Adrenal gland (tissue), 12 donors: Measurements from ENCODE around the gene RIMS3. TPM values are rescaled to one million over a fixed set of nuclear protein-coding genes. Genes with fewer than 3 reads are reported as not detected.

Experiments used
- DNase-seq, 7 donors: peaks; one replicate each; pipeline ENCODE4 v3.0.0-alpha.2; 2019 to 2020
- H3K27ac ChIP-seq, 5 donors: fragments of 200-600 bp; sonication (generic) in 4 of 5; 1 replicate in 3 of 5; 2 replicates in 2 of 5; pipeline versions ENCODE4 v1.5.1 to v1.8.0; 2016 to 2020; ENCODE audit warnings: mild to moderate bottlenecking in 1 of 5
- H3K27me3 ChIP-seq: fragments of 200-600 bp; 2 replicates; pipeline ENCODE4 v1.8.0; 2021
- H3K36me3 ChIP-seq, 2 donors: fragments of 200-600 bp; replicated peaks in 1 of 2; 1 replicate in 1 of 2; 2 replicates in 1 of 2; pipeline versions ENCODE4 v1.5.1 to v1.8.0; 2018 to 2022
- H3K4me1 ChIP-seq, 2 donors: fragments of 200-600 bp; replicated peaks in 1 of 2; 1 replicate in 1 of 2; 2 replicates in 1 of 2; pipeline versions ENCODE4 v1.5.1 to v1.8.0; 2018 to 2021
- H3K4me3 ChIP-seq, 4 donors: fragments of 200-600 bp; sonication (generic) in 3 of 4; one replicate each; pipeline ENCODE4 v1.5.1; 2016 to 2018
- H3K9me3 ChIP-seq, 3 donors: fragments of 200-600 bp; sonication (generic) in 1 of 3; replicated peaks in 1 of 3; 1 replicate in 2 of 3; 2 replicates in 1 of 3; pipeline versions ENCODE4 v1.5.1 to v1.8.0; 2016 to 2021
- CTCF ChIP-seq, 6 experiments: fragments of 450-650 bp in 4 of 6; fragments of 200-600 bp in 2 of 6; sonication (generic) in 1 of 6; IDR thresholded peaks; 1 replicate in 5 of 6; 2 replicates in 1 of 6; pipeline versions ENCODE4 v1.5.1 to v1.8.0; 2016 to 2021; ENCODE audit warnings: antibody characterized with exemption in 6 of 6, mild to moderate bottlenecking in 2 of 6, moderate library complexity in 1 of 6
- POLR2A ChIP-seq, 2 donors: fragments of 450-650 bp; IDR thresholded peaks; one replicate each; pipeline ENCODE4 v1.6.1; 2017; ENCODE audit warnings: antibody characterized with exemption in 2 of 2, mild to moderate bottlenecking in 2 of 2, moderate library complexity in 1 of 2
- WGBS, 4 donors: extraction: QIAGEN DNeasy Blood & Tissue Kit in 2 of 4; methylation state at CpG; one replicate each; pipeline versions ENCODE4 v1.1.5 to v1.1.7; 2013 to 2017; 5-methylcytosine and 5-hydroxymethylcytosine counted together
- intact Hi-C, 2 donors: fragments of 100-400 bp; cut with DNase I; formaldehyde crosslinking; loops; one replicate each; pipeline versions ENCODE4 v1.14.1 to v1.15.0; 2022 to 2023
- polyA plus RNA-seq, 3 donors: library from polyadenylated mRNA; stranded (reverse); fragments of 200-250 nt in 2 of 3; fragments of 350-450 nt in 1 of 3; fragmentation: Illumina TruSeq in 1 of 3; extraction: RNeasy Lipid Tissue Mini Kit (QIAGEN cat#74804) in 1 of 3; gene quantifications; one replicate each; pipeline ENCODE4 v1.2.3, GENCODE V29; 2013 to 2014
- total RNA-seq, 9 donors: library from RNA; depleted of rRNA in 4 of 9; stranded (reverse); fragments of >200 nt in 4 of 9; fragments of 120-200 nt in 1 of 9; fragmentation: NEBNext Ultra II Directional in 1 of 9; extraction: Animal tissue kit (Norgen Biotek cat#: 25700) in 1 of 9; gene quantifications; one replicate each; pipeline versions ENCODE4 v1.1.0 to v1.2.4, GENCODE V29; 2013 to 2023
- donor health status: healthy with polysubstance abuse.
- donor health status: Bipolar disorder and iron deficiency.
- donor health status: DM: yes; HTN: yes; CAD: no.
- donor health status: DM: no; HTN: no; CAD: no.
- donor health status: DM: no; HTN: no; CAD: no.
- donor health status: DM: yes; HTN: yes; CAD: no.

RIMS3 gene
- total and polyA plus RNA-seq, 12 donors, result 0.84 to 10.3 (median 3.5) TPM

GRCh38 chr1:40652979-40653378 lies 12.5 kb downstream of the RIMS3 start:
- H3K4me1 ChIP-seq, result no peaks in the 10 kb centered on the region
- H3K36me3 ChIP-seq, result no peaks in the 10 kb centered on the region
- H3K27me3 ChIP-seq, result no peaks in the 10 kb centered on the region
- H3K9me3 ChIP-seq, result no peaks in the 10 kb centered on the region
- H3K27ac ChIP-seq, result no peak overlapping the region
- H3K4me3 ChIP-seq, result no peak overlapping the region
- no peak for DNase-seq
- intact Hi-C loops, result no loop called here
- no peak for TF ChIP-seq CTCF (IDR thresholded peaks at IDR 0.05)
- TF ChIP-seq POLR2A (IDR thresholded peaks at IDR 0.05), result no peak
- 88 to 97% (median 94%) methylated on average over 4 of the region's 4 CpGs for WGBS, 4 donors

- Histone ChIP-seq H3K27ac (no peak overlapping the region), H3K9me3 (no peaks in the 10 kb centered on the region), H3K4me1 (no peaks in the 10 kb centered on the region), H3K36me3 (no peaks in the 10 kb centered on the region), H3K27me3 (no peaks in the 10 kb centered on the region), H3K4me3 (no peak overlapping the region)
- intact Hi-C loops, result no loop called here
- DNase-seq, result no peak
- WGBS, 4 donors, result 75 to 83% (median 78%) methylated on average over 5 of the region's 5 CpGs
- TF ChIP-seq CTCF (IDR thresholded peaks at IDR 0.05), result no peak
- no peak for TF ChIP-seq POLR2A (IDR thresholded peaks at IDR 0.05)
Observed at GRCh38 chr1:40652468-40652867, 13.0 kb downstream of the RIMS3 start.

- H3K27ac ChIP-seq, result no peak overlapping the region
- H3K4me3 ChIP-seq, result no peak overlapping the region
- no peak for TF ChIP-seq POLR2A (IDR thresholded peaks at IDR 0.05)
- TF ChIP-seq CTCF (IDR thresholded peaks at IDR 0.05), result no peak
- 73 to 80% (median 78%) methylated on average over 17 of the region's 17 CpGs for WGBS, 4 donors
- H3K36me3 ChIP-seq, result no peaks in the 10 kb centered on the region
- no peaks in the 10 kb centered on the region for H3K4me1 ChIP-seq
- intact Hi-C loops, result no loop called here
- H3K9me3 ChIP-seq, result no peaks in the 10 kb centered on the region
- no peaks in the 10 kb centered on the region for H3K27me3 ChIP-seq
- DNase-seq, result no peak
Observed at GRCh38 chr1:40651138-40651857, 14.2 kb downstream of the RIMS3 start.

- 25 to 80% (median 62%) methylated on average over 1 to 4 of the region's 4 CpGs for WGBS, 4 donors
- H3K27me3 ChIP-seq, result no peaks in the 10 kb centered on the region
- TF ChIP-seq CTCF (IDR thresholded peaks at IDR 0.05) (peak in 1 of 6 experiments; percentile 35), POLR2A (IDR thresholded peaks at IDR 0.05) (no peak)
Observed at GRCh38 chr1:40650075-40650474, 15.4 kb downstream of the RIMS3 start.

More at GRCh38 chr1:40650075-40650474, 15.4 kb downstream of the RIMS3 start:
- Histone ChIP-seq H3K9me3 (no peaks in the 10 kb centered on the region), H3K27ac (peak overlapping the region in 2 of 5 donors; percentile 10 to 47), H3K4me1 (no peaks in the 10 kb centered on the region), H3K36me3 (no peaks in the 10 kb centered on the region), H3K4me3 (no peak overlapping the region)
- intact Hi-C loops, result no loop called here
- DNase-seq, result peak in 3 of 7 donors; percentile 21 to 68 (median 46)
